NCI-H748 (cell line): ENCODE results near the gene DNHD1.

ENCODE experiments used
- DNase-seq: peaks from one replicate; lab custom pipeline; 2025; ENCODE audit not compliant: unreplicated experiment; lab: John Stamatoyannopoulos, UW

DNHD1 gene

GRCh38 chr11:6557761-6558674 lies 60.9 kb downstream of the DNHD1 start:
- no peak for DNase-seq

GRCh38 chr11:6559369-6559768 lies 62.3 kb downstream of the DNHD1 start:
- no peak for DNase-seq

GRCh38 chr11:6561288-6561687 lies 64.2 kb downstream of the DNHD1 start:
- no peak for DNase-seq

GRCh38 chr11:6563121-6563619 lies 66.1 kb downstream of the DNHD1 start:
- no peak for DNase-seq

- no peak for DNase-seq
Observed at GRCh38 chr11:6563667-6564066, 66.6 kb downstream of the DNHD1 start.

GRCh38 chr11:6565325-6565724 lies 68.2 kb downstream of the DNHD1 start:
- DNase-seq = no peak

- no peak for DNase-seq
Observed at GRCh38 chr11:6565988-6566703, 69.1 kb downstream of the DNHD1 start.

GRCh38 chr11:6566704-6567370 lies 69.8 kb downstream of the DNHD1 start:
- DNase-seq = no peak

- no peak for DNase-seq
Observed at GRCh38 chr11:6567371-6567745, 70.3 kb downstream of the DNHD1 start.

- DNase-seq = peak; percentile 10
Observed at GRCh38 chr11:6568191-6568918, 71.3 kb downstream of the DNHD1 start.

GRCh38 chr11:6569706-6570105 lies 72.6 kb downstream of the DNHD1 start:
- DNase-seq = no peak

- no peak for DNase-seq
Observed at GRCh38 chr11:6570691-6571427, 73.8 kb downstream of the DNHD1 start.

- no peak for DNase-seq
Observed at GRCh38 chr11:6571434-6572008, 74.4 kb downstream of the DNHD1 start.

- no peak for DNase-seq
Observed at GRCh38 chr11:6572215-6572614, 75.1 kb downstream of the DNHD1 start.

- DNase-seq = no peak
Observed at GRCh38 chr11:6574816-6575715, 78.0 kb downstream of the DNHD1 start.

GRCh38 chr11:6576471-6577373 lies 79.6 kb downstream of the DNHD1 start:
- DNase-seq = no peak

- no peak for DNase-seq
Observed at GRCh38 chr11:6578134-6578533, 81.1 kb downstream of the DNHD1 start.

- no peak for DNase-seq
Observed at GRCh38 chr11:6579681-6580080, 82.6 kb downstream of the DNHD1 start.
